RPMI7951 (cell line): ENCODE data around the gene DPF3. TPM values are rescaled to one million over a fixed set of nuclear protein-coding genes. Genes with fewer than 3 reads are reported as not detected.

Source experiments
- DNase-seq: peaks from one replicate; pipeline ENCODE4 v3.0.0-alpha.2; 2012; ENCODE audit warnings: low read depth
- total RNA-seq: library from RNA; depleted of rRNA; stranded (reverse); fragments of >200 nt; shearing (Covaris generic); gene quantifications from 2 replicates; pipeline ENCODE4 v1.2.3, GENCODE V29; 2014

Gene DPF3
- total RNA-seq, 1 experiment from 2014 or later, result 6.5 TPM

- DNase-seq, result peak; percentile 41
Measured at GRCh38 chr14:72715850-72716228, 178.1 kb downstream of the DPF3 start.

- peak; percentile 57 for DNase-seq
Measured at GRCh38 chr14:72715215-72715849, 178.6 kb downstream of the DPF3 start.

GRCh38 chr14:72714871-72715214 lies 179.1 kb downstream of the DPF3 start:
- DNase-seq, result no peak

DNA sequence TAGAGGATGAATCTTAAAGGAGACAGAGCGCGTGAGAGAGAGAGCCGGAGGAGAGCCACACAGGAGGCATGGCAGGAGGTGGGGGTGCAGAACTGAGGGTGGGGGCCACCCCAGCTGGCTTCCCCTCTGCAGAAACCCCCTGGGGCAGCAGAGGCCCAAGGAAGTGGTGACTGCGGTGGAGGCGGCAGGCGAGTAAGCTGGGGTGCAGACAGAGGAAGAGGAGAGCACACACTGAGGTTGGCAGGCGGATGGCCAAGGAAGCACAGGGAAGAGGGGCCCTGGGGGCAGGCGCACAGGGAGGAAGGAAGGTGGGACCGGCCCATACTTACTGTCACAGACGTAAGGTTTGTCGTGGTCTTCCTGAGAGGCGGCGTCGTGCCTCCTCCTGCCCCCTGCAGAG lies 179.8 kb downstream of the DPF3 start:
- DNase-seq, result no peak

GRCh38 chr14:72711936-72712335 lies 182.0 kb downstream of the DPF3 start:
- DNase-seq, result no peak

GRCh38 chr14:72709916-72710611 lies 183.8 kb downstream of the DPF3 start:
- DNase-seq, result no peak

DNA sequence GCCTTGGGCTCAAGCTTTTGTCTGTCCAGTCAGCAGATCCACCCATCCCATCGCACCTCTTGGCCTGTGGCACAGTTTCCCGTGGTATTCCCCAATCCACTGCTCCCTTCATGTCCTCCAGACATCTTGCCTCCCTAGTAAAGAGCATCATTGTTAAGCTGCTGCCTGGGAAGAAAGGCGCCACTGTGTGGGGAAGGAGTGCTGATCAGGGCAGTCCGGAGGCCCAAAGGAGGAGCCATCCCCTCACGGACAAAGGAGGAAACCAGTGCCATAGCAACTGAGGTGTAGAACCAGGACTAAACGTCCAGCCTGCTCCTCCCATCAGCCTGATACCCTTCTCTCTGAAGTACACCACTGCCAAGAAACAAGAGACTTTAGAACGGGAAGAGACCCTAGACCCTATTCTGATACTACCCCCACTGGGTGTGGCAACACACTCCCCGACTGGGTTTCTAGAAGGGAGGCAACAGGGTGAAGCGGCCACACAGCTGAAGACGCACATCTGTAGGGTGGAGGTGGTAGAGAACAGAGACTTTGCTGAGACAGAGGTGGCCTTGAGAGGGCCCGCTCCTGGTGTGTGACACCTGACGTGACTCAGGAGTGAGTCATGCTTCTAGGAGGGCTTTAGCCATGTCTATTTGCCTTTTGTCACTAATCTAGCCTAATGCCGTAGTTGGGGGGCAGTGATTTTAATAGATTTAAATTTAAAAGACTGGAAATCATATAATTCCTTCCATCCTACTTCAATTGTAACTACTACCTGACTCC lies 185.0 kb downstream of the DPF3 start:
- DNase-seq, result peak; percentile 38

DNA sequence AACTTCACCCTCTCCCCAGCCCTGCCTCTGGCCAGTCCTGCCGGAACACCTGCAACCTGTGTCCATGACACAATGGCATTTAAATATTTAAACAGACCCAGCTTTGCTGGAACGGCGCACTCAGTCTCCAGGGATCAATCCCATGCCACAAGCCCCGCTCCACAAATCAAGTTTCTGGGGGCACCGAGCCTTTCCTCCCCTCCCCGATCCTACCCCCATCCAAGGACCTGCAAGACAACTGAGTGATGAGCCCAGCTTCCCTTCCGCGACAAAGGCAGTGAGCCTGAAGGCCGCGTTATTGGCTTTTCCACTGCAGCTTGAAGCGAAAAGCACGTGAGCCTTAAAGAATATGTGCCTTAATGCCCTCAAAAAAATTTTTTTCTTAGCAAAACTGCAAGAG lies 185.7 kb downstream of the DPF3 start:
- DNase-seq, result no peak

GRCh38 chr14:72706485-72706884 lies 187.4 kb downstream of the DPF3 start:
- no peak for DNase-seq

- DNase-seq, result no peak
Measured at GRCh38 chr14:72704502-72704901, 189.4 kb downstream of the DPF3 start.

GRCh38 chr14:72701605-72702004 lies 192.3 kb downstream of the DPF3 start:
- peak; percentile 84 for DNase-seq

GRCh38 chr14:72701237-72701565 lies 192.7 kb downstream of the DPF3 start:
- no peak for DNase-seq

DNA sequence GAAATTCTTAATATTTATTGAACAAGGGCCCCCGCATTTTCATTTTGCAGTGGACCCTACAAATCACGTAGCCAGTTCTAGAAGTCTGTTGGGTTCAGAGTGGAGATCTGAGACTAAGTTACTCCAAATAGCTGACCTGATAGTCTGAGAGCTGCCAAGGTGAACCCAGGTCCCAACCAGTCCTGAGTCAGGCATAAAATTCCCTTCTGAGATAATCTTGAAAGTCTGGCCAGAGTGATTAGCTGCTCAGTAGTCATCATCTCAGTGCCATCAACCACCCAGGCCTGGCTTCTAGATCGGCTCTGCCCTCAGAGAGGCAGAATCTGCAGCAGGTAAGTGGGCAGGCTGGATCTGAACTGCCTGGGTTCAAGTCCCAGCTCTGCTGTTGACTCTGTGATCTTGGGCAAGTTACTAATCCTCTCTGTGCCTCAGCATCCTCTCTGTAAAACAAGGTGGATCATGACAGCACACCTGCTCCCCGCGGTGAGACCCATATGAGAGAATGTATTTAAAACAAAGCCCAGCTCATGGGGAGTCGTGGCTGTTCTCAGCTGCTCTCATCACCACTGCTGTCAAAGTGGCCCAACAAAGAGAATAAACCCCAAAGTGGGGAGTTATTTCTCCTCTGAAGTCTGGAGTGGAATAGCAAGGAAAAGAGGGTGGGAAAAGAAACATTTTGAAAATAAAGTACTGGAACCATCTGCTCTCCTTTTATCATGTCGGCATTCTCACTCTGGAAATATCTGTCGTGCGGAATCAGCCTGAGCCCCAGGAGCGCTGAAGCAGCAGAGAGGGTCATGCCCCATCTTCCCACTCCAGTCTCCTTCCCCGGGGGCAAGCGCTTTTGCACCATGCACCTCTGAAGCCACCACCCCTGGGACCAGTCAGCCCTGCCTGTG lies 193.3 kb downstream of the DPF3 start:
- no peak for DNase-seq

GRCh38 chr14:72699852-72700257 lies 194.0 kb downstream of the DPF3 start:
- peak; percentile 49 for DNase-seq

- no peak for DNase-seq
Measured at GRCh38 chr14:72699443-72699842, 194.5 kb downstream of the DPF3 start.

GRCh38 chr14:72692696-72693095 lies 201.2 kb downstream of the DPF3 start:
- no peak for DNase-seq

- DNase-seq, result no peak
Measured at GRCh38 chr14:72690324-72690723, 203.6 kb downstream of the DPF3 start.

GRCh38 chr14:72688990-72689671 lies 204.8 kb downstream of the DPF3 start:
- DNase-seq, result no peak

GRCh38 chr14:72686832-72687231 lies 207.1 kb downstream of the DPF3 start:
- DNase-seq, result no peak

DNA sequence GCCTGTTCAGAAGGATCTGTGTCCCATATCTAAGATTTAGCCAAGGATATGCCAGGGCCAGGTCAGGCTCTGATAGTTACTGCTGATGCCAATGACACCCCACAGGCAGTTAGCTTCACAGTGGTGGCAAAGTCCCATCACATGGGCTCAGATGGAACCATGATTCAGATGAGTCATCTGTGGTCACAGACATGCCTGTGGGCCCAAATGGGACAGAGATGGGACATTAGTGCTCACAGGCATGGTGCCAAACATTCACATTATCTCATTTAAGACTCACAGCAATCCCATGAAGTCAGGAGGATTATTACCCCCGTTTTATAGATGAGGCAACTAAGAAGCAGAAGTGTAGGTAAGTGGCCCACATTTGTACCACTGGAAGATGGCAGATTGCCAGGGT lies 207.8 kb downstream of the DPF3 start:
- DNase-seq, result peak; percentile 84

GRCh38 chr14:72685456-72685855 lies 208.4 kb downstream of the DPF3 start:
- no peak for DNase-seq

DNA sequence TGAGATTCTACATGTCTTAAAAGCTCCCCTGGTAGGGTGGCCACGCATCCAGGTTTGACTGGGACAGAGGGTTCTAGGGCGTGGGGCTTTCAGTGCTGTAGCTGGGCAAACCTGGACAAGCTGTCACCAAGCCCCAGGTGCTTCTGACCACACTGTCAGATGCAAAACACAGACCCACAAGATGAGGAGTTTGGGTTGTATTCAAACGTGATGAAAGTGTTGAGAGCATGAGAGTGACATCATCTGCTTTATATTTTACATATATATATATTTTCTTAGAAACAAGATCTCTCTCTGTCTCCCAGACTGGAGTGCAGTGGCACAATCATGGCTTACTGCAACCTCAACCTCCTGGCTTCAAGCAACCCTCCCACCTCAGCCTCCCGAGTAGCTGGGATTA lies 210.1 kb downstream of the DPF3 start:
- DNase-seq, result no peak
